ENCODE measurements around the gene INHBE. TPM values are rescaled to one million over a fixed set of nuclear protein-coding genes. Genes with fewer than 3 reads are reported as not detected.

The INHBE gene, protein sequence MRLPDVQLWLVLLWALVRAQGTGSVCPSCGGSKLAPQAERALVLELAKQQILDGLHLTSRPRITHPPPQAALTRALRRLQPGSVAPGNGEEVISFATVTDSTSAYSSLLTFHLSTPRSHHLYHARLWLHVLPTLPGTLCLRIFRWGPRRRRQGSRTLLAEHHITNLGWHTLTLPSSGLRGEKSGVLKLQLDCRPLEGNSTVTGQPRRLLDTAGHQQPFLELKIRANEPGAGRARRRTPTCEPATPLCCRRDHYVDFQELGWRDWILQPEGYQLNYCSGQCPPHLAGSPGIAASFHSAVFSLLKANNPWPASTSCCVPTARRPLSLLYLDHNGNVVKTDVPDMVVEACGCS
- total RNA-seq (2021; ENCODE audit: unreplicated experiment) (0.59 TPM), Bru-seq, nascent RNA (percentile 16 among the genes with signal in this experiment), BruChase-seq, experiment 1, labeled RNA remaining after a 2-hour chase (percentile 20 among the genes with signal in this experiment), BruChase-seq, experiment 2, labeled RNA remaining after a 6-hour chase (percentile 29 among the genes with signal in this experiment)
- 0.35 TPM for polyA plus RNA-seq (2012; ENCODE audit: insufficient read length)
- long read RNA-seq: 0 reads

DNA sequence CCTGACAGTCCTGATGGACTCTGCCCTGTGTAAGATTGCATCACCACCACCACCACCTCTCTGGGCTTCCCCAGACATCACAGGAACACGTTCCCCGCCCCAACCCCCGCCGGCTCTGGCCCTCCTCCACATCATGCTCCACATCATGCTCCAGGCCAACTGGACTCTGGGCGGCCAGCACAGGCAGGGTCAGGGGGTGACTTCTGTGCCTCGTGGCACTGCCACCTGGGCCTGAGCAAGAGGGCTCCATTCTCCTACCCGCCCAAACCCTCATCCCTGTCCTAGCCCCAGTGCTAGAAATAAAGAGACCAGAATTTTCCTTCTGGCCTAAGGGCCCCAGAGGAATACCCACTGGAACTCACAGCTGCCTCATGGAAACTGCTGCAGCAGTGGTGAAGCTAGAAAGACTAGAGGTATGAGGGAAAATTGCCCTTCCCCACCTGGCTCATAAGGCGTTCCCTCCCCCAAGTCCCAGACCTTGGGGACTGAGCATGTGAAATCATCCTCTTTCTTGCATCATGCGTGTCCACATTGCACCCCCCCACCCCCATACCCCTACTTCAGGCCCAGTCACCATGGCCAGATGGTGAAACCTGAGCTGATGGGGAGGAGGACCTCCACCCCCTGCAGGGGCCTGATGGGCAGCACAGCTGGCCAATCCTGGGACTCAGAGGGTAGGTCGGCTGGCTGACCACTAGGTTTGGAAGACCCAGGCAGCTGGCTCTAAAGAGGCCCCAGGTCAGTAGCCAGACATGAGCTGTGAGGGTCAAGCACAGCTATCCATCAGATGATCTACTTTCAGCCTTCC is at the start of gene INHBE:
TSS of gene INHBE (plus strand) at position 742 of the 808 bp plus-strand sequence. CDS start 230 bp downstream, outside the sequence.
- Histone ChIP-seq H3K4me1 (ENCODE audit: control insufficient read depth, insufficient read depth, low read length) (peaks cover 6% of the 10 kb centered on the region), H3K36me3 (ENCODE audit: control insufficient read depth, insufficient read depth, low read length) (no peaks in the 10 kb centered on the region), H3K27ac (ENCODE audit: low read length) (peak within 1 kb of the TSS; percentile 13; the same call in 1 of the 2 replicates), H3K27me3 (ENCODE audit: control insufficient read depth, insufficient read depth, low read length) (no peaks in the 10 kb centered on the region), H3K4me3 (ENCODE audit: low read depth in 2 of 2, low read length in 2 of 2) (no peak within 1 kb of the TSS), H3K9me3 (ENCODE audit: control insufficient read depth, insufficient read depth, low read depth, low read length) (no peaks in the 10 kb centered on the region)
- DNase-seq (ENCODE audit: low read depth, low spot score) (no peak), ATAC-seq (no peak)
- intact Hi-C loops (cut with micrococcal nuclease; ENCODE audit: unreplicated experiment) (loop anchor here (5.0 kb wide), 2 partner anchors 168 to 192 kb away; no protein-coding TSS in a partner anchor), in situ Hi-C loops (cut with HindIII; ENCODE audit: low pct_unique_long_range_greater_than_20kb, low sequenced_read_pairs) (no loop called here)
- ChIA-PET POLR2A (no interaction called here), CTCF (interaction anchor here (0.6 to 3.2 kb wide), 8 partner anchors 12 to 242 kb away, joined by 3 to 54 read pairs (median 5); no protein-coding TSS in a partner anchor)
- no peak for TF ChIP-seq TCF7L2 (IDR thresholded peaks at IDR 0.05; ENCODE audit: low read depth, low read length)
- TF ChIP-seq, protein P1, sequence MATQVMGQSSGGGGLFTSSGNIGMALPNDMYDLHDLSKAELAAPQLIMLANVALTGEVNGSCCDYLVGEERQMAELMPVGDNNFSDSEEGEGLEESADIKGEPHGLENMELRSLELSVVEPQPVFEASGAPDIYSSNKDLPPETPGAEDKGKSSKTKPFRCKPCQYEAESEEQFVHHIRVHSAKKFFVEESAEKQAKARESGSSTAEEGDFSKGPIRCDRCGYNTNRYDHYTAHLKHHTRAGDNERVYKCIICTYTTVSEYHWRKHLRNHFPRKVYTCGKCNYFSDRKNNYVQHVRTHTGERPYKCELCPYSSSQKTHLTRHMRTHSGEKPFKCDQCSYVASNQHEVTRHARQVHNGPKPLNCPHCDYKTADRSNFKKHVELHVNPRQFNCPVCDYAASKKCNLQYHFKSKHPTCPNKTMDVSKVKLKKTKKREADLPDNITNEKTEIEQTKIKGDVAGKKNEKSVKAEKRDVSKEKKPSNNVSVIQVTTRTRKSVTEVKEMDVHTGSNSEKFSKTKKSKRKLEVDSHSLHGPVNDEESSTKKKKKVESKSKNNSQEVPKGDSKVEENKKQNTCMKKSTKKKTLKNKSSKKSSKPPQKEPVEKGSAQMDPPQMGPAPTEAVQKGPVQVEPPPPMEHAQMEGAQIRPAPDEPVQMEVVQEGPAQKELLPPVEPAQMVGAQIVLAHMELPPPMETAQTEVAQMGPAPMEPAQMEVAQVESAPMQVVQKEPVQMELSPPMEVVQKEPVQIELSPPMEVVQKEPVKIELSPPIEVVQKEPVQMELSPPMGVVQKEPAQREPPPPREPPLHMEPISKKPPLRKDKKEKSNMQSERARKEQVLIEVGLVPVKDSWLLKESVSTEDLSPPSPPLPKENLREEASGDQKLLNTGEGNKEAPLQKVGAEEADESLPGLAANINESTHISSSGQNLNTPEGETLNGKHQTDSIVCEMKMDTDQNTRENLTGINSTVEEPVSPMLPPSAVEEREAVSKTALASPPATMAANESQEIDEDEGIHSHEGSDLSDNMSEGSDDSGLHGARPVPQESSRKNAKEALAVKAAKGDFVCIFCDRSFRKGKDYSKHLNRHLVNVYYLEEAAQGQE (IDR thresholded peaks at IDR 0.05; ENCODE audit: insufficient read depth in 1 of 2, low read depth in 2 of 2, low read length in 1 of 2): no peak
- TF ChIP-seq SIN3A (IDR thresholded peaks at IDR 0.05; ENCODE audit: borderline replicate concordance, insufficient read depth, low read depth, low read length): no peak
- TF ChIP-seq, protein P2, sequence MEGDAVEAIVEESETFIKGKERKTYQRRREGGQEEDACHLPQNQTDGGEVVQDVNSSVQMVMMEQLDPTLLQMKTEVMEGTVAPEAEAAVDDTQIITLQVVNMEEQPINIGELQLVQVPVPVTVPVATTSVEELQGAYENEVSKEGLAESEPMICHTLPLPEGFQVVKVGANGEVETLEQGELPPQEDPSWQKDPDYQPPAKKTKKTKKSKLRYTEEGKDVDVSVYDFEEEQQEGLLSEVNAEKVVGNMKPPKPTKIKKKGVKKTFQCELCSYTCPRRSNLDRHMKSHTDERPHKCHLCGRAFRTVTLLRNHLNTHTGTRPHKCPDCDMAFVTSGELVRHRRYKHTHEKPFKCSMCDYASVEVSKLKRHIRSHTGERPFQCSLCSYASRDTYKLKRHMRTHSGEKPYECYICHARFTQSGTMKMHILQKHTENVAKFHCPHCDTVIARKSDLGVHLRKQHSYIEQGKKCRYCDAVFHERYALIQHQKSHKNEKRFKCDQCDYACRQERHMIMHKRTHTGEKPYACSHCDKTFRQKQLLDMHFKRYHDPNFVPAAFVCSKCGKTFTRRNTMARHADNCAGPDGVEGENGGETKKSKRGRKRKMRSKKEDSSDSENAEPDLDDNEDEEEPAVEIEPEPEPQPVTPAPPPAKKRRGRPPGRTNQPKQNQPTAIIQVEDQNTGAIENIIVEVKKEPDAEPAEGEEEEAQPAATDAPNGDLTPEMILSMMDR (IDR thresholded peaks at IDR 0.05): no peak
- no peak for TF ChIP-seq POLR2AphosphoS5 (IDR thresholded peaks at IDR 0.05; ENCODE audit: low read depth, low read length)
- no TSS peak for BruUV-seq (replicated peaks)

DNA sequence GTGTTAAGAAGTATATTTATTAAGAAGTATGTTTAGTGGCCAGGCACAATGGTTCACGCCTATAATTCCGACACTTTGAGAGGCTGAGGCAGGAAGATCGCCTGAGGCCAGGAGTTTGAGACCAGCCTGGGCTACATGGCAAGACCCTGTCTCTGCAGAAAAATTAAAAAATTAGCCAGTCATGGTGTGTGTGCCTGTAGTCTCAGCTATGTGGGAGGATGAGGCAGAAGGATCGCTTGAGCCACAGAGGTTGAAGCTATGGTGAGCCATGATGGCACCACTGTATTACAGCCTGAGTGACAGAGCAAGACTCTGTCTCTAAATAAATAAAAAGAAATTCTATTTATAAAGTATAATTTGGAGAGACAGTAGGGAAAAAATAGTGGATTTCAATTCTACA is 44.6 kb upstream of the INHBE start:
- no peaks in the 10 kb centered on the region for H3K9me3 ChIP-seq (ENCODE audit: control insufficient read depth, insufficient read depth, low read depth, low read length)
- intact Hi-C loops (cut with micrococcal nuclease; ENCODE audit: unreplicated experiment): no loop called here
- no peak overlapping the region for H3K4me3 ChIP-seq (ENCODE audit: low read depth in 2 of 2, low read length in 2 of 2)
- no TSS peak for BruUV-seq (replicated peaks)
- H3K36me3 ChIP-seq (ENCODE audit: control insufficient read depth, insufficient read depth, low read length): no peaks in the 10 kb centered on the region
- in situ Hi-C loops (cut with HindIII; ENCODE audit: low pct_unique_long_range_greater_than_20kb, low sequenced_read_pairs): no loop called here
- no peaks in the 10 kb centered on the region for H3K4me1 ChIP-seq (ENCODE audit: control insufficient read depth, insufficient read depth, low read length)
- ChIA-PET POLR2A (interaction anchor here (0.6 kb wide), 3 partner anchors 23 to 337 kb away, joined by 4 to 8 read pairs (median 5); no protein-coding TSS in a partner anchor), CTCF (interaction anchor here (0.6 kb wide), 1 partner anchor 12 kb away, joined by 11 read pairs; no protein-coding TSS in a partner anchor)
- H3K27me3 ChIP-seq (ENCODE audit: control insufficient read depth, insufficient read depth, low read length): no peaks in the 10 kb centered on the region
- DNase-seq (ENCODE audit: low read depth, low spot score) (no peak), ATAC-seq (no peak)
- TF ChIP-seq SIN3A (IDR thresholded peaks at IDR 0.05; ENCODE audit: borderline replicate concordance, insufficient read depth, low read depth, low read length): no peak
- TF ChIP-seq, protein P2 (IDR thresholded peaks at IDR 0.05): no peak
- TF ChIP-seq, protein P1 (IDR thresholded peaks at IDR 0.05; ENCODE audit: insufficient read depth in 1 of 2, low read depth in 2 of 2, low read length in 1 of 2): no peak
- TF ChIP-seq POLR2AphosphoS5 (IDR thresholded peaks at IDR 0.05; ENCODE audit: low read depth, low read length): no peak
- no peak for TF ChIP-seq TCF7L2 (IDR thresholded peaks at IDR 0.05; ENCODE audit: low read depth, low read length)
- H3K27ac ChIP-seq (ENCODE audit: low read length): no peak overlapping the region

All from Panc1 (cell line).